HL-60/S4 (cell line): Measurements from ENCODE around the gene MSH5.

ENCODE experiments used
- in situ Hi-C: fragments of 300-500 bp; cut with MboI; formaldehyde crosslinking; loops from 2 replicates; pipeline ENCODE4 v1.14.3; 2022; ENCODE audit warnings: low sequenced_read_pairs

The MSH5 gene

GRCh38 chr6:31712296-31712695 lies 27.5 kb upstream of the MSH5 start:
- in situ Hi-C loops, result no loop called here

- in situ Hi-C loops, result no loop called here
These were observed 26.3 kb upstream of the MSH5 start for GRCh38 chr6:31713465-31713864.

- in situ Hi-C loops, result no loop called here
These were observed 25.7 kb upstream of the MSH5 start for GRCh38 chr6:31713991-31714684.

GRCh38 chr6:31715022-31715958 lies 24.5 kb upstream of the MSH5 start, which contains the start of gene LY6G6D:
LY6G6D (plus strand) TSS chr6:31715348; CDS start chr6:31715356, 8 bp downstream.
- in situ Hi-C loops, result no loop called here

- in situ Hi-C loops, result no loop called here
These were observed 22.1 kb upstream of the MSH5 start for GRCh38 chr6:31717499-31718222.

GRCh38 chr6:31718265-31718664 lies 21.5 kb upstream of the MSH5 start:
- in situ Hi-C loops, result no loop called here

- in situ Hi-C loops, result no loop called here
These were observed 20.8 kb upstream of the MSH5 start for GRCh38 chr6:31719001-31719400.

GRCh38 chr6:31720196-31720770 lies 19.5 kb upstream of the MSH5 start:
- in situ Hi-C loops, result no loop called here

- in situ Hi-C loops, result no loop called here
These were observed 18.3 kb upstream of the MSH5 start, which contains the start of gene LY6G6C for GRCh38 chr6:31721351-31722020. LY6G6C (minus strand) TSS chr6:31721746; CDS start chr6:31721679, 67 bp downstream.

- in situ Hi-C loops, result no loop called here
These were observed 17.6 kb upstream of the MSH5 start for GRCh38 chr6:31722173-31722572.

GRCh38 chr6:31723245-31723979 lies 16.4 kb upstream of the MSH5 start, which contains the start of gene MPIG6B:
MPIG6B (plus strand) TSS chr6:31723373; CDS start chr6:31723384, 11 bp downstream.
- in situ Hi-C loops, result no loop called here

GRCh38 chr6:31723980-31724691 lies 15.7 kb upstream of the MSH5 start:
- in situ Hi-C loops, result no loop called here

- in situ Hi-C loops, result no loop called here
These were observed 14.1 kb upstream of the MSH5 start for GRCh38 chr6:31725502-31726350.

GRCh38 chr6:31727034-31727716 lies 12.6 kb upstream of the MSH5 start:
- in situ Hi-C loops, result no loop called here

GRCh38 chr6:31727717-31728671 lies 11.8 kb upstream of the MSH5 start:
- in situ Hi-C loops, result no loop called here
